Measurements from ENCODE around the gene NFS1.

DNA sequence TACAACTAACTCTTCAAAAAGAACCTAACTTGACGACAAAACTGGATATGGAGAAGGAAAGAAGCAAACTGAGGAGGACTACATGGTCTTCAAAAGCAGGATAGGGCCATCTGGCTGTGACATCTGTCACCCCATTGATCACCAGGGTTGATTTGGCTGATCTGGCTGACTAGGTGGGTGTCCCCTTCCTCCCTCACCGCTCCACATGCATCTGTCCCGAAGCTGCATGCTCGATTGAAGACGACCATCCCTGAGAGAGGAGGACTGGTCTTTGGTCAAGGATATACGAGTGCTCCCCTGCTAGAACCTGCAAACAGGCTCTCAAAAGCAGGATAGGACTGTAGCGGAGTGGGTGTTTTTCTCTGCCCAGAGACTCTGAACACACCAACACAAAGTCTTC is 56.1 kb downstream of the NFS1 start:
- TF ChIP-seq, protein P1, sequence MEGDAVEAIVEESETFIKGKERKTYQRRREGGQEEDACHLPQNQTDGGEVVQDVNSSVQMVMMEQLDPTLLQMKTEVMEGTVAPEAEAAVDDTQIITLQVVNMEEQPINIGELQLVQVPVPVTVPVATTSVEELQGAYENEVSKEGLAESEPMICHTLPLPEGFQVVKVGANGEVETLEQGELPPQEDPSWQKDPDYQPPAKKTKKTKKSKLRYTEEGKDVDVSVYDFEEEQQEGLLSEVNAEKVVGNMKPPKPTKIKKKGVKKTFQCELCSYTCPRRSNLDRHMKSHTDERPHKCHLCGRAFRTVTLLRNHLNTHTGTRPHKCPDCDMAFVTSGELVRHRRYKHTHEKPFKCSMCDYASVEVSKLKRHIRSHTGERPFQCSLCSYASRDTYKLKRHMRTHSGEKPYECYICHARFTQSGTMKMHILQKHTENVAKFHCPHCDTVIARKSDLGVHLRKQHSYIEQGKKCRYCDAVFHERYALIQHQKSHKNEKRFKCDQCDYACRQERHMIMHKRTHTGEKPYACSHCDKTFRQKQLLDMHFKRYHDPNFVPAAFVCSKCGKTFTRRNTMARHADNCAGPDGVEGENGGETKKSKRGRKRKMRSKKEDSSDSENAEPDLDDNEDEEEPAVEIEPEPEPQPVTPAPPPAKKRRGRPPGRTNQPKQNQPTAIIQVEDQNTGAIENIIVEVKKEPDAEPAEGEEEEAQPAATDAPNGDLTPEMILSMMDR (optimal IDR thresholded peaks at IDR 0.05 in 1 of 3, IDR thresholded peaks at IDR 0.05 in 1 of 3, conservative IDR thresholded peaks at IDR 0.05 in 1 of 3; ENCODE audit: extremely low read depth in 1 of 3, insufficient read depth in 2 of 3, low read length in 3 of 3): no peak
- no peak for TF ChIP-seq EZH2 (IDR thresholded peaks at IDR 0.05; ENCODE audit: low read length)

All from keratinocyte (primary cell).